ENCODE measurements around the gene TMEM98.
"Not testable (repeated sequence)": the region's sequence is repeated elsewhere in the genome, so short reads cannot be mapped to it uniquely, and the experiment has no call there.

The TMEM98 gene, protein sequence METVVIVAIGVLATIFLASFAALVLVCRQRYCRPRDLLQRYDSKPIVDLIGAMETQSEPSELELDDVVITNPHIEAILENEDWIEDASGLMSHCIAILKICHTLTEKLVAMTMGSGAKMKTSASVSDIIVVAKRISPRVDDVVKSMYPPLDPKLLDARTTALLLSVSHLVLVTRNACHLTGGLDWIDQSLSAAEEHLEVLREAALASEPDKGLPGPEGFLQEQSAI

DNA sequence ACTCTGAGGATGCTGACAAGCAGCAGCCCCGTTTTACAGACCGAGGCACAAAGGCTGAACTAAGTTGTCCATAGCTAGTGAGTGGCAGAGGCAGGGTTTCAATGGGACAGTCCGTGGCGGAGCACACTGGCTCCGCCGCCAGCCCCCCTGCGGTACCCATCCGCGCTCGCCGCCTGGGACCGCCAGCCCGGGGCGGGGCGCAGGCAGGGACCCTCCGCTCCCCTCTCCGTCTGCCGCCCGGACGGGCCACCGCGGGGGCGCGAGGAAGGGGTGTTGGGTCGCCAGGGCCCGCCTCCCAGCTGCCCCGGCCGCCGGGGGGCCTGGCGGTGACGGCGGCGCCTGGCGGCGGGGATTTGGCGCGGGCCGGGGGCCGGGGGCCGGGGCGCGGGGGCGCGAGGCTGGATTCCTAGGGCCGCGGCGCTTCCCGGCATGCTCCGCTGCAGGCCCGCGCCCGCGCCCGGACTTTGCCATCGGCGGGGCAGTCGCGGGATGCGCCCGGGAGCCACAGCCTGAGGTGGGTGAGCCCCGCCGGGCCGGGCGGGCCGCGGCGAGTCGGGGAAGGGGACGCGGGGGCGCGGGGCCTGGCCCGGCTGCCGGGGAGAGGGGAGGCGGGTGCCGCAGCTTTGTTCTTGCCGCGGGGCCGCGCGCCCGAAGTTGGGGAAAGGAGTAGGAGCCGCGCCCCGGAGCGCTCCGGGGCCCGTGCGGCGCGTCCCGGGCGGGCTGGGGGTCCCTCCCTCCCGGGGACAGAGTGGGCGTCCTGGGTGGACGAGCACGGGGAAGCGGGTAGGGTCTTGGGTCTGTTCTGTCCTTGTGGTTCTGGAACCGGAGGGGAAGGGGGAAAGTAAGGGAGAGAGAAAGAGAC is at the start of gene TMEM98:
Gene TMEM98 (plus strand): TSS at position 430 of the 862 bp plus-strand sequence. CDS start 3,376 bp downstream, outside the sequence.
- DNase-seq: peak; percentile 30

DNA sequence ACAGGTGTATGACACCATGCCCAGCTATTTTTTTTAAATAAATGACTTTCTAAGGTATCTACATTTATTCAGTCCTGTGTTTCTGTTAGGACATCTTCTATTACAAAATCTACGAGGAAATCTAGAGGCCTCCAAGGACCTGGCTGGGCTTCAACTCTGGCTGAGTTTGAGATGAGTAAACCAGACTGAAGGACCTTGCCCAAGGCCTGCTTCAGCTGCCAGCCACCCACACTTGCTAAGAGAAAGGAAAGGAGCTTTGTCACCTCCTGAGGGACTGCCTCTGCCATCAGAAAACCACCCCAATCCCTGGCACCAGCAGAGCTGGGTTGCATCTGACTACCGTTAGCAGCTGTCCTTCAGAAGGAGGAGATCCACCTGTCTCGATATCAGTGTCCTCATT is 49.7 kb upstream of the TMEM98 start:
- DNase-seq: peak; percentile 47

DNA sequence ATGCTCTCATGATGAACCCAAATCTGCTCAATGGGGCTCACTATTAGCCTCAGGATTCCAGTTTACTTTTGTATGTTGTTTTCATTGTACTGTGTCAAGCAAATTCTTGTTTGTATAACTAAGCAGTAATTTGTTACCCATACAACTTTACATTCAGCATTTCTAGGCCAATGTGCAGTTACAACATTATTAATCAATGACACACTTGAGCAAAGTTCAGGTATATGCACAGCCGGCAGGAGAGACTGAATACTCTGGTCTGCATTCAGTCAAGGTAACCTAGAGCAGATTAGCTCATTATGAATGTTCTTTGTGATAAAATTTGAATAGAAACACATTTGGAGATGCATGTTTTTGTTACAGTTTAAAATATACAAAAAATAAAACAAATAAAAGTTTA is 48.8 kb upstream of the TMEM98 start:
- DNase-seq: no peak

DNA sequence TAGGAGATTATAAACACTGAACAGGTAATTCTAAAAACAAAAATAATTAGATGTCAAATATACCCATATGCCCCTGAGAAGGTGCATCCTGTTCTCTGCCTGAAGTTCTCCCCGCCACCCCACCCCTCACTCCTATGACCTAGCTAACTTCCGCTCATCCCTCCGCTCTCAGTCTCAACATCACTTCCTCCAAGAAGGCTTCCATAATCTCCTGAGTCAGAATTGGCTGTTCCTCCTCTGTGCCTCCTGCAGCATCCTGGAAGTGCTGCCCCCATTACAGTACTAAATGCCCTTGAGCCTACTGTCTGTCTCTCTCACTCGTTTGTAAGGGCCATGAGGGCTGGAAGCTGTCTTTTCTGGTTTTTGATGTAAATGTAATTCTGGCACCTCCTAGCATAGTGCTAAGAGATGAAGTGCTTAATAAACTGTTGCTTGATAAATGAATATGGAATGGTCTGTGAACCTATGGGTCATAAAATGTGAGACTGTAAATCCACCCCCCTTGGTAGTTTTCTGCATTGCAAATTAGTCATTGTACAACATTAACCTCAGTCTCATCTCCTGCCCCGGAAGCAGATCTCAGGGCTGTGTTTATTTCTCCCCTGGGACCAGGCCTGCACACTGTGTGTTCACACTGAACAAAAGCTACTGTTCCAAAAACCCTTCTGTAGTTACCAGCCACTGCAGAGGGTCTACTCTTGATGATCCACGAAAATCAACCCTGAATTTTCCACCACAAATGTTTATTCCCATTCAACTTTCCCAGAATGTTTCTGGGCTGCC is 47.1 kb upstream of the TMEM98 start:
- DNase-seq: no peak

DNA sequence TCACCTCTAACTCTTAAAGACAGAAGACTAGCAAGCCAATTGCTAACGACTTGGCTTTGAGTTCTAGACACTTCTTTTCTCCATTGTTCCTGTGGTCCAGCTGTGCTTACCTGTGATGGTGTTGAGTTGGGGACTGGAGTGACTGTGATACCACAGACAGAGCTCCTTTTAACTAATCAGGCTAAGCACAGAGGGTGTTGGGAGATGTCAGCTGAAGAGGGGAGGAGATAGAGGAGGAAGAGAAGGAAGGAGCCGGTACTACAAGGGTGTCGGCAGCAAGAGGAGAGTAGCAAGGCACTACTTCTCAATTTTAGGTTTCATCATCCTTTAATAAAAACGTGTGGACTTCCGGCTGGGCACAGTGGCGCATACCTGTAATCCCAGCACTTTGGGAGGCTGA is 45.9 kb upstream of the TMEM98 start:
- no peak for DNase-seq

DNA sequence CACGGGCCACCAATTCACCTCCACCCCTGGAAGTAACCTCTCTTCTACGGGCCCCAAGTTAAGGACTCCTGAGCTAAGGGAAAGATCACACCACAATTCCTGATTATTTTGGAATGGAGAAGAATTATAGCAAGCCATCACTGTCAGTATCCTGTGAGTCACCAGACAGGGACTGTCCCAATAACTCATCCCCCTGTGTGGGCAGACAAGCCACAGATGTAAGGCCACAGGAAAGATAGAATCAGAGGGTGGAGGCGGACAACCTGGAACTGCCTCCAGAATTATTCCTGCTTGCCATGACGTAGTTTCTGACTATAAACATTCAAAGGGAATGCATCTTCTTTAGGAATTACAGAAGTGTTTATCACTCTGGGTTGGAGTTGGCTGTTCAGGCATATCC is 45.2 kb upstream of the TMEM98 start:
- peak; percentile 62 for DNase-seq

DNA sequence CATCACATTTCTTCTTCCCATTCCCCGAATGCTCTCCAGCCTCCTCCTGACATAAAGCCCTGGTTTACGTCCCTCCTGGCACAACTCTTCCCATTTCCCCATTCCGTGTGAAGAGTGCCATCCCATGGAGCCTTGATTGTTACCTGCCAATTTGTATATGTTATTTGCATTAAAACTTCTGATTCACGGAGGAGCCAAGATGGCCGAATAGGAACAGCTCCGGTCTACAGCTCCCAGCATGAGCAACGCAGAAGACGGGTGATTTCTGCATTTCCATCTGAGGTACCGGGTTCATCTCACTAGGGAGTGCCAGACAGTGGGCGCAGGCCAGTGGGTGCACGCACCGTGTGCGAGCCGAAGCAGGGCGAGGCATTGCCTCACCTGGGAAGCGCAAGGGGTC is 41.0 kb upstream of the TMEM98 start:
- not testable (repeated sequence) for DNase-seq

DNA sequence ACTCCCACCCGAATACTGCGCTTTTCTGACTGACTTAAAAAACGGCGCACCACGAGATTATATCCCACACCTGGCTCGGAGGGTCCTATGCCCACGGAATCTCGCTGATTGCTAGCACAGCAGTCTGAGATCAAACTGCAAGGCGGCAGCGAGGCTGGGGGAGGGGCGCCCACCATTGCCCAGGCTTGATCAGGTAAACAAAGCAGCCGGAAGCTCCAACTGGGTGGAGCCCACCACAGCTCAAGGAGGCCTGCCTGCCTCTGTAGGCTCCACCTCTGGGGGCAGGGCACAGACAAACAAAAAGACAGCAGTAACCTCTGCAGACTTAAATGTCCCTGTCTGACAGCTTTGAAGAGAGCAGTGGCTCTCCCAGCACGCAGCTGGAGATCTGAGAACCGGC is 40.5 kb upstream of the TMEM98 start:
- DNase-seq: not testable (repeated sequence)

DNA sequence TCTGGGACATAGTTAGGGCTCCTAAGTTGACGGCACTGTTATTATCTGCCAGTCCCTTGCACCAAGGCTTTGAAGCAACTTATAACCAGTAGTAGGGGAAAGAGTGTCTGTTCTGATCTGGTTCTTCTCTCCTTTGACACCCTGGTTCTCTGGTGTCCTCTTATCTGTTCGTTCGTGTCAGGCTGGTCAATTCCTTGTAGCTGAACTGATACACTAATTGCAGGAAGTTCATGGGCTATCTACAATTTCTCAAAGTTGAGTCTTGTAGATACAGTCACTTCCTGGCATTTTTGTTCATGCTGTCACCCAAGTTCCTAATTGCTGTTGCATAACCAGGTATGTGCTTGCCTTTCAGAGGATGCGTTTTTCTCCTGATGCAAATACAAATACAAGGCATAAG is 33.7 kb upstream of the TMEM98 start:
- no peak for DNase-seq

DNA sequence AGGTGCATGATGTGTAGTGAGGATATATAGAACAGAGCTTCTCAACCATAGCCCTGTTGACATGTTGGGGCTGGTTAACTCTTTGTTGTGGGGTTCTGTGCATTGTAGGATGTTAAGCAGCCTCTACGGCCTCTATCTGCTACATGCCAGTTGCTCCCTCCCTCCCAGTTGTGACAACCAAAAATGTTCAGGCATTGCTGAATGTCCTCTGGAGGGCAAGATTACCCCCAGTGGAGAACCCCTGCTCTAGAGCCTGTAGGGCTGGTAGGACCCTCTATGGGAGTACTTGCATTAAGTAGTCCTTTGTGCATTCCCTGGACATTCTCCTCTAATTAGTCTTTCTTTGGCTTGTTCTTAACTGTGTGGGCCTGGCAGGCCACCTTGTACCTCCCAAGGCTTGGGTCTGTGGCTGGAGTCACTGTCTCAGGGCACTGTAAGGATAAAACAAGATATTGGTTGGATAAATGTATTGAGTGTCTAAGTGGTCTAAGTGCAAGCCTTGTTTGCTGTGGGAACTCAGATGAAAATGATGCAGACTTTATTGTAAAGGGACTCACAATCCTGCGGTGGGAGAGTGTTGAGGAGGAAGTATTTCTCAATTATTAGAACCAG is 31.2 kb upstream of the TMEM98 start:
- no peak for DNase-seq

DNA sequence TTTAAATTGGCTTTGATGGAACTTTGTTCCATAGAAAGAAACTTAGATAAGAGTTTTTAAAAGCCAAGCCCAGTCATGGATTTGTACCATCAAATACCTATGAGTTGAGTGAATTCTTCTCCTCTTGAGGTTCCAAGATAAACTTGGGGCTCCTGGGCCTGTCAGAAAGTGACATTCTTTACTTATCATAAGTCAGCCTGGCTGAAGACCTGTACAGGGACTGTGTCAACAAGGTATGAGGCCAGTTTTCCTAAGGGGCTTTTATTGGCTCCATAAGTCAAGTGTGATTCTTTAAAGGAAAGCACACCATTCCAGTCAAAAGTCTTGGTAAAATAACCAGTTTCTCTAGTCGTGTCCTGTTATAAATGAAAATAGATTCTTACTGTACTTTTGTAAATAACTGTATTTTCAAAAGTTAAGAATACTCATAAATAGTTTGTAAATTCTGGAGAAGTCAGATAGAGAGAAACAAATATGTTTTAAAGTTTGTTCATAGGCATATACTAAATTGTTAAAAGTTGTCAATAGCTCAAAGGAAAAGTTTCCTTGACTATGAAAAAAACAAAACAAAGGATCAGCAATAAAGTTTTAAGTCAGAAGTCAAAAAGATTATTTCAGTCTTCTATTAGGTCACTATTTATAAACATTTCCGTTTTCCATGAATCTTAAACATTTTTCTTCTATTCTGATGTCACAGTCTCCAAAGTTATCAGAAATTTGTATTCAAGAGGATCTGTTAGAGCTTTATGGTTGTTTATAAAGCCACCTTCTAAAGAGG is 28.5 kb upstream of the TMEM98 start:
- DNase-seq: no peak

DNA sequence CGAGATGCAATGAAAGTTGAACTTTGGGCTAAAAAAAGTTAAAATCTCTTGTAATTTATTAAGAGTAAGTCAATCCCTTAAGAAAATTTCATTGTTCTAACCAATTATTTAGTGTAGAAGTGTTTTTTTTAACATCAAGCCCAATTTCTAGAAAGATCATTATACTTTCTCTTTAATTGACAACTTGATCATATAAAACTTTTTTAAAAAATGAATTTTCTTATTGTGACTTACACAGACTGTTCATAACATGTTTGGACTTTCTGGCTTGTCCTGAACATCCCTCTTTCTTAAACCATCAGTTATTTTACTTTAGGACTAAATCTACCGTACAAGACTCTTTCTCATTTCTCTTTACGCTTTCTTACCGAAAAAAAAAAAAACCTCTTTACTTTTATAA is 26.2 kb upstream of the TMEM98 start:
- DNase-seq: no peak

DNA sequence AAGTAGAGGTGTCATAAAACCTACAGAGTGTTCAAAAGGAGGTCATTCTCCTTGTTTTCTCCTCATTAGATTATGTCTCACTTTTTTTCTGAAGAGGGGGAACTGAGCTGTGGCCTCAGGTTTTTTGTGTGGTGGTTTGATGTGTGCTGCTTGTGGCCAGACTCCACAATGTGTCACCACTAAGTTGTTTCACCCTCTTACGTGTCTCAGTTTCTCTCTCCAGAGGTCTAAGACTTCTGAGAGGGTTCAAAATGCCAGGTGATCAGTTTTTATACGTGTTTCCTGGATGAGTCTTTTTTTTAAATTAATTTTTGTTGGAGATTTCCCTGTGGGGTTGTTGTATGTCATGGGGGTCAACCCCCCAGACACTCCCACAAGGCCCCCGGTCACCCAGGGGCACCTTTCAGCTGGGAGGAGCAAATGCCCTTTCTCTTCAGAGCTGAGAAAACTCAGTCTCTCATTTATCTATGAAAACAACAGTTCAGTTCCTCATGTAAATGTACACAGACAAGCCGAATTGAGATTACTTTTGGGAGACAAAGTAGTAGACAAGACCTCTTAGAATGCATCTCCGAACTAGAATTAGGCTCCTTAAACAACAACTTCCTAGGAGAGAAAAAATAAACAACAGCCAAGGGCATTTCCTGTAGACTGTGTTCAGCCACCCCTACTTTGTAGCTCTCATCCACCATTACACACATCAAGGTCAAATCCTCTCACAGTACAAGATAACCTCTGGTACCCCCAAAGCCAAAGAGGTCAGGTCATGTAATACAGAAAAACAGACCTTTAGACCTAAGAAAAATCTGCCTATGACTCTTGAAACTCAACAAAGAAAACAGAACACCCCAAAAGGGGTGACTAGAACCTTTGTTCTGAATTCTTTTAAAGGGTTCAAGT is 23.9 kb upstream of the TMEM98 start:
- DNase-seq: no peak

DNA sequence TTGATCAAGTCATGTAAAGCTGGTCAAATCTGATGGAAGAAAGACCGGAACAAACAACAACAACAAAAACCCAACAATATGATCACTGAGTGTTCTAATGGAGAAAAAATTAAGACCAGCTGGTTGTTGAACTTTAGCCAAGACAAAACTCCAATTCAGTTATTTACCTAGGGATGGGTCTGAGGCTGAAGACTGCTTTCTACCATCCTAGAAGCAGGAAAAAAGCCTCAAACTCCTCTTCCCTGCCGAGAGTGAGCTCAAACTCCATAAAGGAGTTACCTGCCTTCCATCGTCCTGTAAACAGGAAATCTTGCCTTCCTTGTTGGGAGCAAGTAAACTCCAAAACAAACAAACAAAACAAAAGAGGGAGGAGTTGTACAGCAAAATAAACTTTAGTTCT is 23.1 kb upstream of the TMEM98 start:
- no peak for DNase-seq

DNA sequence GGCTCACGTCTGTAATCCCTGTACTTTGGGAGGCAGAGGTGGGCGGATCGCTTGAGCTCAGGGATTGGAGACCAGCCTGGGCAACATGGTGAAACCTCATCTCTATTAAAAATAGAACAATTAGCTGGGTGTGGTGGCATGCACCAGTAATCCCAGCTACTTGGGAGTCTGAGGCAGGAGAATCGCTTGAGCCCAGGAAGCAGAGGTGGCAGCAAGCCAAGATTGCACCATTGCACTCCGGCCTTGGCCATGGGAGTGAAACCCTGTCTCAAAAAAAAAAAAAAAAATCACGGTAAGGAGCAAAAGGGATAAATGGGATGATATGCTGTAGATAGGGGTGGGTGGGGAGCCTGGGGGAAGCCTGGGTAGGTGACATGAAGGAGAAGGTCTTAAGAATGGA is 20.4 kb upstream of the TMEM98 start:
- no peak for DNase-seq

DNA sequence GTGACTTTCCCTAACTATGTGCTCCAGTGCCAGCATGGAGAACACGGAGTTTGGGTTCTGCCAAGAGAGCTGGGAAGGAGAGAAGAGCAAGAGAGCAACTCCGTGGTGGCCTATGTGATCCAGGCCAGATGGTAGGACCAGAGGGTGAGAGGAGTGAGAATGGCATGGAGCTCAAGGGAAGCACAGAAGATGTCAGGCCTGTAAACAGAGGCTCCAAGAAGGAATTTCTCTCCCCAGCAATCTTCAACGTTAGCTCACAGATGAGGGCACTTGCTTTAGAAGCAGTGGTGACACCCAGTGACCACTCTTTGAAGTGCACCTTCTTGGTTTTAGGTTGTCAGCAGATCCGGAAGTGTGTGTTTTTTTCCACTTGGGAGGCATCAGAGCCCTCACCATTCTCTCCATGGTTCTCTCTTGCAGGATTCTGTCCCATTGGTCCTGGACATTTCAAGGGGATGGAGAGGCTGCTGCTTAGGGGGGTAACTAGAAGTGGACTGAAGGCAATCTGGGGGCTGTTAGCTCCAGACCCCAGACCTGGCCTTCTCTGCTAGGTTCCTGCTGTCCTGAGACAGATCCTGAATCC is 18.1 kb upstream of the TMEM98 start:
- peak; percentile 83 for DNase-seq

DNA sequence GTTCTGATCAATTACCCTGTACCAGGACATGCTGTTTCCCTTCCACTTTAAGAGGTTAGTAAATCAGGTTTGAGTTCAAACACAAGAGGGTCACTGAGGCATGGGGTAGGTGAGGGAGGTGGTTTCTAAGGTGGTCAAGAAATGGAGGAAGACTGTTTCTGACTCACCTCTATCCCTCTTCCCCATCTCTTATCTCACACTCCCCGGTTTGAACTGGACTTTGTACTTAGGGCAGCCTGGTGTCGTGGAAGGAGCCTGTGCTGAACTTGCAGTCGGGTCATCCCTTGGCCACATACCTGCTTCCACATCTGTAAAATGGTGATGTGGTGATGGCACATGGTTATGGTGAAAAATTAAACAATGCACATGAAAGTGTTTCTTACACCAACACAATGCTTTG is 17.2 kb upstream of the TMEM98 start:
- no peak for DNase-seq

DNA sequence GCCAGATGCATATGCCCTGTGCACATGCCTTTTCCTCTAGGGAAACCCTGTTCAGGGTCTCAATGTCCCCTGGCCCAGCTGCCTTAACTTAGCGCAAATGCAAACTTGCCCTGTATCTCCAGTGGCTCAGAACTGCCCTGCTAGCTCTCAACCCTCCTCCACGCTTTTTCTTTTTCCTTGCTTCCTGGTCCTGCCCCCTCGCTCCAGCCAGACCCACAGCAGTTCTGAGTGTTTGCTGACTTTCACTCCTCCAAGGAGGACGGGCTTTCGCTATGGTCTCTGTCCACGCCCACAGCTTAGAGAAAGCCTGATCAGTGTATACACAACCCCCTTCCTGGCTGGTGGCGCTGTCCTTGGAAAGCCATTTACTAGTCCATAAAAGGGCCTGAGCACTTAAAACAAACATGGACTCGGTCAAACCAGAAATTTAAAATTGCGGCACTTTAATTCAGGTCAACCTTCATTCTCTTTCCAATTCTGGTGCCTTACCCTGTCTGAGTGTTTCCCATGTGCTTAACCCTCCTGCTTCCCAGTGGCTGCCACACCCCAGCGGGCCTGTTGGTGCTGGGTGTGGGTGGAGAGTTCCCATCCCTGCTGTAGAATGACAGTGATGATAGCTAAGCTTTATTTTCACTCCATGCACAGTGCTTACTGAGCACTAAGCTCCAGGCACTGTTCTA is 15.6 kb upstream of the TMEM98 start:
- peak; percentile 80 for DNase-seq

DNA sequence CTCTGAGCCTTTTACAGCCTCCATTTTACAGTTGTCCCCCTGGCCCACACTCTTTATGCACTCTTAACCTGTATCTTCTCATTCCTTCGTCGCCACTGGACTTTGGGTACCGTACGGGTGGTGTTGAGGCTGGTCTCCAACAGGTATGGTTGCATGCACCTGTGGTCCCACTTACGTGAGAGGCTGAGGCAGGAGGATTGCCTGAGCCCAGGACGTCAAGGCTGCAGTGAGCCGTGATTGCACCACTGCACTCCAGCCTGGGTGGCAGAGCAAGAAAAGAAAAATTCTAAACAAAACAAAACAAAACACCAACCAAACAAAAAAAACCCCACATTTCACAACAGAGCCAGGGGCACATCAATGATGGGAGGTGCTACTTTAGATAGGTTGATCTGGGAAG is 14.4 kb upstream of the TMEM98 start:
- no peak for DNase-seq

DNA sequence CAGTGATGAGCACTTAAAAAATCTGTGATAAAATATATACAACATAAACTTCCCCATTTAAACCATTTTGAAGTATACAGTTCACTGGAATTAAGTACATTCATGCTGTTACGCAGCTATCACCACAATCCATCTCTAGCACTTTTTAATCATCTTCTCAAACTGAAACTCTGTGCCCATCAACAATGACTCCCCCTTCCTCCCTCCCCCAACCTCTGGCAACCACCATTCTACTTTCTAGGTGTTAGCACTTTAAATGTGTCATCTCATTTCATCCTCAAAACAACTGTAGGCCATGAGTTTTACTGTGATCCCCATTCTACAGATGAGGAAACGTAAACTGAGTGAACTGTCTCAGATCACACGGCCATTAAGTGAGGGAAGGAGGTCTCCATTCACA is 13.8 kb upstream of the TMEM98 start:
- DNase-seq: no peak

Data from EL (cell line).